H1 (cell line): ENCODE measurements around the gene GAK. TPM values are rescaled to one million over a fixed set of nuclear protein-coding genes. Genes with fewer than 3 reads are reported as not detected.

Source experiments
- CTCF ChIA-PET: fragments of 300-600 bp; sonication (Branson Sonifier 250); formaldehyde crosslinking; loops from one replicate; lab custom pipeline; 2021; ENCODE audit not compliant: partially characterized antibody; lab: Charles Lee
- POLR2A ChIA-PET: fragments of 300-600 bp; sonication (Branson Sonifier 250); formaldehyde crosslinking; loops from one replicate; lab custom pipeline; 2021; ENCODE audit warnings: inconsistent platforms; ENCODE audit not compliant: partially characterized antibody; lab: Charles Lee
- DNase-seq, 2 experiments: peaks; one replicate each; pipeline versions ENCODE4 v3.0.0 to v3.0.0-alpha.2; 2010 to 2022; ENCODE audit warnings: low spot score in 2 of 2, low read depth in 1 of 2, mixed read lengths in 1 of 2
- FAIRE-seq: peaks from 2 replicates; lab custom pipeline; 2011; peaks lifted over from hg19 to GRCh38; lab: Jason Lieb, UNC
- H2AFZ ChIP-seq: 2 replicates; pipeline ENCODE4 v1.8.1; 2012; ENCODE audit warnings: low read length, inconsistent platforms
- H2AK5ac ChIP-seq: 2 replicates; pipeline ENCODE4 v1.6.1; 2013; ENCODE audit warnings: low read depth, low read length
- H2BK120ac ChIP-seq: replicated peaks from 2 replicates; pipeline ENCODE3; 2013; ENCODE audit warnings: low read depth, low read length, inconsistent platforms
- H2BK12ac ChIP-seq: 2 replicates; pipeline ENCODE4 v1.6.1; 2013; ENCODE audit warnings: low read depth, low read length
- H2BK15ac ChIP-seq: 2 replicates; pipeline ENCODE4 v1.6.1; 2013; ENCODE audit warnings: low read length
- H2BK20ac ChIP-seq: 2 replicates; pipeline ENCODE4 v1.6.1; 2013; ENCODE audit warnings: low read length
- H2BK5ac ChIP-seq: 2 replicates; pipeline ENCODE4 v1.6.1; 2013; ENCODE audit warnings: low read depth, low read length
- H3K14ac ChIP-seq: 2 replicates; pipeline ENCODE4 v1.6.1; 2013; ENCODE audit warnings: inconsistent platforms; ENCODE audit not compliant: insufficient read length
- H3K18ac ChIP-seq: 2 replicates; pipeline ENCODE4 v1.6.1; 2013; ENCODE audit warnings: low read length; ENCODE audit errors: extremely low read depth
- H3K23ac ChIP-seq: 2 replicates; pipeline ENCODE4 v1.6.1; 2013; ENCODE audit warnings: inconsistent platforms; ENCODE audit not compliant: insufficient read length
- H3K23me2 ChIP-seq: 2 replicates; pipeline ENCODE4 v1.6.1; 2013; ENCODE audit warnings: low read depth, low read length
- H3K27ac ChIP-seq: 2 replicates; pipeline ENCODE4 v1.6.1; 2011; ENCODE audit warnings: low read depth, low read length, inconsistent platforms
- H3K27me3 ChIP-seq, 4 experiments: replicated peaks in 1 of 4; 1 replicate in 1 of 4; 2 replicates in 3 of 4; pipeline versions ENCODE4 v1.6.1 to v1.8.1; 2011 to 2013; ENCODE audit warnings: low read length in 3 of 4, mild to moderate bottlenecking in 3 of 4, inconsistent platforms in 2 of 4, mixed read lengths in 2 of 4, moderate library complexity in 1 of 4; ENCODE audit not compliant: control insufficient read depth in 3 of 4, insufficient read depth in 3 of 4; ENCODE audit errors: extremely low read depth in 1 of 4
- H3K36me3 ChIP-seq, 4 experiments: 2 replicates each; pipeline versions ENCODE4 v1.6.1 to v1.8.1; 2011 to 2013; ENCODE audit warnings: mild to moderate bottlenecking in 4 of 4, low read length in 3 of 4, moderate library complexity in 2 of 4, control low read depth in 1 of 4, inconsistent platforms in 1 of 4; ENCODE audit not compliant: insufficient read depth in 4 of 4, control insufficient read depth in 2 of 4
- H3K4ac ChIP-seq: replicated peaks from 2 replicates; pipeline ENCODE3; 2013; ENCODE audit warnings: low read length, low read depth, mixed read lengths, inconsistent platforms; ENCODE audit not compliant: insufficient read length
- H3K4me1 ChIP-seq, 4 experiments: replicated peaks in 1 of 4; 1 replicate in 1 of 4; 2 replicates in 3 of 4; pipeline versions ENCODE4 v1.6.1 to v1.8.1; 2011 to 2013; ENCODE audit warnings: low read length in 3 of 4, inconsistent platforms in 2 of 4, mixed read lengths in 1 of 4; ENCODE audit not compliant: insufficient read depth in 4 of 4, control insufficient read depth in 3 of 4
- H3K4me2 ChIP-seq, 2 experiments: 2 replicates each; pipeline versions ENCODE4 v1.6.1 to v1.8.1; 2011 to 2013; ENCODE audit warnings: low read depth in 2 of 2, low read length in 2 of 2, control low read depth in 1 of 2, inconsistent platforms in 1 of 2, mild to moderate bottlenecking in 1 of 2; ENCODE audit not compliant: insufficient read depth in 1 of 2
- H3K4me3 ChIP-seq, 4 experiments: fragments of 200-600, 300-600 bp in 1 of 4; sonication (generic), shearing (Covaris generic), sonication (Bioruptor Twin) in 1 of 4; 2 replicates each; pipeline versions ENCODE4 v1.5.1 to v1.8.1; 2011 to 2016; ENCODE audit warnings: low read length in 4 of 4, low read depth in 3 of 4, control low read depth in 2 of 4, inconsistent platforms in 2 of 4, mild to moderate bottlenecking in 2 of 4, mixed read lengths in 1 of 4, moderate library complexity in 1 of 4; ENCODE audit not compliant: insufficient read depth in 2 of 4; ENCODE audit errors: extremely low read depth in 1 of 4
- H3K56ac ChIP-seq: replicated peaks from 2 replicates; pipeline ENCODE3; 2013; ENCODE audit warnings: low read depth, mild to moderate bottlenecking, mixed read lengths, low read length, inconsistent platforms; ENCODE audit not compliant: insufficient read length
- H3K79me1 ChIP-seq: 2 replicates; pipeline ENCODE4 v1.6.1; 2013; ENCODE audit warnings: low read depth, low read length, control low read depth
- H3K79me2 ChIP-seq, 2 experiments: 2 replicates each; pipeline versions ENCODE4 v1.6.1 to v1.8.1; 2012 to 2013; ENCODE audit warnings: low read length in 2 of 2, mild to moderate bottlenecking in 2 of 2, inconsistent platforms in 1 of 2; ENCODE audit not compliant: insufficient read depth in 2 of 2, control insufficient read depth in 1 of 2
- H3K9ac ChIP-seq, 4 experiments: replicated peaks in 1 of 4; 1 replicate in 1 of 4; 2 replicates in 3 of 4; pipeline versions ENCODE4 v1.6.1 to v1.8.1; 2011 to 2013; ENCODE audit warnings: low read depth in 3 of 4, low read length in 3 of 4, control low read depth in 2 of 4, mild to moderate bottlenecking in 2 of 4, moderate library complexity in 2 of 4, inconsistent platforms in 1 of 4; ENCODE audit errors: extremely low read depth in 1 of 4
- H3K9me3 ChIP-seq, 2 experiments: 2 replicates each; pipeline versions ENCODE4 v1.6.1 to v1.8.1; 2012 to 2013; ENCODE audit warnings: mild to moderate bottlenecking in 2 of 2, moderate library complexity in 2 of 2, control low read depth in 1 of 2, inconsistent platforms in 1 of 2, low read depth in 1 of 2, low read length in 1 of 2, mixed read lengths in 1 of 2; ENCODE audit not compliant: insufficient read depth in 2 of 2
- H4K20me1 ChIP-seq, 2 experiments: replicated peaks in 1 of 2; 2 replicates each; pipeline versions ENCODE3 to v1.8.1; 2011 to 2013; ENCODE audit warnings: inconsistent platforms in 2 of 2, low read length in 2 of 2, mild to moderate bottlenecking in 1 of 2; ENCODE audit not compliant: insufficient read depth in 2 of 2, control insufficient read depth in 1 of 2
- H4K5ac ChIP-seq: 2 replicates; pipeline ENCODE4 v1.6.1; 2013; ENCODE audit warnings: low read length, low read depth, mixed read lengths, inconsistent platforms; ENCODE audit not compliant: insufficient read length
- H4K8ac ChIP-seq: 2 replicates; pipeline ENCODE4 v1.8.0; 2013; ENCODE audit warnings: mild to moderate bottlenecking, moderate library complexity, low read length, inconsistent platforms; ENCODE audit not compliant: insufficient read depth; ENCODE audit errors: extremely low read depth
- H4K91ac ChIP-seq: replicated peaks from 2 replicates; pipeline ENCODE3; 2013; ENCODE audit warnings: low read length, mixed read lengths, inconsistent platforms; ENCODE audit not compliant: insufficient read length
- EGR1 ChIP-seq: IDR thresholded peaks from 2 replicates; pipeline ENCODE4 v1.6.1; 2011; ENCODE audit warnings: low read depth, low read length, borderline replicate concordance
- WGBS, 2 experiments: shearing (Covaris generic) in 1 of 2; methylation state at CpG; one replicate each; pipeline versions ENCODE4 v1.1.6 to v1.1.7; 2013 to 2015; ENCODE audit warnings: low lambda C conversion rate in 2 of 2, mixed read lengths in 2 of 2, inconsistent platforms in 1 of 2, low coverage in 1 of 2, missing lambda C conversion rate in 1 of 2; ENCODE audit not compliant: insufficient replicate concordance in 2 of 2, insufficient coverage in 1 of 2, insufficient read length in 1 of 2; ENCODE audit errors: extremely low coverage in 1 of 2, missing lambda C conversion rate in 1 of 2; 5-methylcytosine and 5-hydroxymethylcytosine counted together
- polyA plus RNA-seq, 7 experiments: library from polyadenylated mRNA; depleted of rRNA in 3 of 7; stranded (reverse) in 5 of 7; unstranded in 2 of 7; fragments of >200 nt in 5 of 7; fragments of 200-250 nt in 2 of 7; gene quantifications; 1 replicate in 5 of 7; 2 replicates in 1 of 7; 4 replicates in 1 of 7; pipeline versions ENCODE4 v1.2.1 to v1.2.3, GENCODE V29; 2011 to 2013; ENCODE audit warnings: missing spikeins in 2 of 7, mixed read lengths in 2 of 7
- total RNA-seq: library from RNA; stranded (reverse); fragmentation: NEBNext Ultra II Directional; extraction: Animal tissue kit (Norgen Biotek cat#: 25700); gene quantifications from 2 replicates; pipeline ENCODE4 v1.2.1, GENCODE V29; 2021
- TF ChIP-seq, protein P1 (sequence below): IDR thresholded peaks from 2 replicates; pipeline ENCODE4 v1.6.1; 2012; ENCODE audit warnings: inconsistent platforms

GAK gene
- total and polyA plus RNA-seq, 2 of the 8 experiments (the other 6 are each of a cell fraction or from before 2014, with no cell fraction given) = 31.5 to 70.8 TPM

DNA sequence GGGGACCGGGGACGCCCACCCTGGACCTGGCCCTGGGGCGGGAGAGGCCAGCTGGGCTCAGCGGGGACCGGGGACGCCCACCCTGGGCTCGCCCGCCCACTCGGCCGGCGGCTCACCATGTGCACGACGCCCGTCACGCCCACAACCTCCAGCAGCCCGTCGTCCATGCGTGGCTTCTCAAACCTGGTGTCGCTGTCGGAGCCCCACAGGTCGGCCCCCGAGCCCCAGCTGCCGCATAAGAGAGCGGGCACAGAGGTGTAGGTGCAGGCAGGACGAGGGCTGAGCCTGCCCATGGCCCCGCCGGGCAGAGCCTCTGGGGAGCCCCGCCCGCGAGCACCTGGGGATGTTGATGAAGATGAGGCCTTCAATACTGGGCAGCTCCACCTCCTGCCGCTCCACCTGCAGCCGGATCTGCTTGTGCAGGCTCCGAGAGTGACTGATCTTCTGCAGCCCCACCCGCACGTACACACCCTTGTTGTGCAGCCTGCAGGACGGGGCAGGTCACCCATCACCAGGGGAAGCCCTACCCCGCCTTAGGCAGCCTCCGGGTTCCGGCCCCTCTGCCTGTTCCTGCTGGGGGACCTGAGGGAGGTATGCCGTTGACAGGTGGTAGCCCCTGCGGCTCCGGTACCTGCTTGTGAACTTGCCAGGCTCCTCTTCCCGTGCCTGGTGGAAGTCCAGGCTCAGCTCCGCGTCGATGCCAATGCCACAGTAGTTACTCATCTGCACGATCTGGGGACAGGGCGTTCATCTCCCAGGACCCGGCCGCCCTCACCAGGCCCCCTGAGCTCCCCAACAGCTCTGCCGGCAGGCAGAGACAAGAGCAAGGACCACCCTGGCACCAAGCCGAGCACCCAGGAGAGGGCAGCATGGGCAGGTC, 29.5 kb upstream of the GAK start:
- no peak overlapping the region for H2AK5ac ChIP-seq
- H3K27ac ChIP-seq = no peak overlapping the region
- no peaks in the 10 kb centered on the region for H3K79me1 ChIP-seq
- H2BK12ac ChIP-seq = no peak overlapping the region
- H3K4me2 ChIP-seq = no peak overlapping the region
- H2BK5ac ChIP-seq = no peak overlapping the region
- 88% methylated on average over 36 of the region's 52 CpGs; no CpG with 5 or more reads in 1 of the 2 experiments for WGBS, 2 experiments
- no peak overlapping the region for H4K5ac ChIP-seq
- no peak for DNase-seq
- ChIA-PET CTCF (interaction anchor here (1.4 to 1.7 kb wide), 3 partner anchors 23 to 37 kb away, joined by 3 to 4 read pairs (median 3); partner anchors contain the start of gene SLC26A1), POLR2A (interaction anchor here (1.0 to 1.4 kb wide), 2 partner anchors 12 to 28 kb away, joined by 3 to 4 read pairs; no protein-coding TSS in a partner anchor)
- no peak overlapping the region for H2AFZ ChIP-seq
- H3K23ac ChIP-seq = no peak overlapping the region
- no peak overlapping the region for H2BK20ac ChIP-seq
- no peaks in the 10 kb centered on the region; a peak in 2 of 7 replicates for H3K4me1 ChIP-seq
- no peaks in the 10 kb centered on the region for H3K79me2 ChIP-seq
- H3K27me3 ChIP-seq = no peaks in the 10 kb centered on the region
- H3K56ac ChIP-seq = no peak overlapping the region
- no peak overlapping the region for H3K18ac ChIP-seq
- no peak for FAIRE-seq
- H3K36me3 ChIP-seq = no peaks in the 10 kb centered on the region
- H3K4ac ChIP-seq = no peak overlapping the region
- H4K91ac ChIP-seq = no peak overlapping the region
- H2BK15ac ChIP-seq = no peak overlapping the region
- no peaks in the 10 kb centered on the region for H3K9me3 ChIP-seq
- no peak overlapping the region for H3K9ac ChIP-seq
- TF ChIP-seq EGR1 = no peak
- TF ChIP-seq, protein P1, sequence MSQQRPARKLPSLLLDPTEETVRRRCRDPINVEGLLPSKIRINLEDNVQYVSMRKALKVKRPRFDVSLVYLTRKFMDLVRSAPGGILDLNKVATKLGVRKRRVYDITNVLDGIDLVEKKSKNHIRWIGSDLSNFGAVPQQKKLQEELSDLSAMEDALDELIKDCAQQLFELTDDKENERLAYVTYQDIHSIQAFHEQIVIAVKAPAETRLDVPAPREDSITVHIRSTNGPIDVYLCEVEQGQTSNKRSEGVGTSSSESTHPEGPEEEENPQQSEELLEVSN = no peak
- peaks cover 0 to 8% of the 10 kb centered on the region in 2 experiments for H4K20me1 ChIP-seq
- H3K4me3 ChIP-seq = no peak overlapping the region
- H4K8ac ChIP-seq = no peak overlapping the region; the same call in 1 of the 2 replicates
- H2BK120ac ChIP-seq = no peak overlapping the region
- no peaks in the 10 kb centered on the region for H3K23me2 ChIP-seq
- H3K14ac ChIP-seq = no peak overlapping the region
